Effector CD4-positive, alpha-beta T cell (primary cell): ENCODE measurements around the gene DCAF12L1. TPM values are rescaled to one million over a fixed set of nuclear protein-coding genes. Genes with fewer than 3 reads are reported as not detected.

Experiments
- DNase-seq: peaks from one replicate; pipeline ENCODE4 v3.0.0-alpha.2; 2020
- total RNA-seq: gene quantifications from one replicate; lab custom pipeline; 2026; lab: John Stamatoyannopoulos, UW

The DCAF12L1 gene
- total RNA-seq, result not detected

DNA sequence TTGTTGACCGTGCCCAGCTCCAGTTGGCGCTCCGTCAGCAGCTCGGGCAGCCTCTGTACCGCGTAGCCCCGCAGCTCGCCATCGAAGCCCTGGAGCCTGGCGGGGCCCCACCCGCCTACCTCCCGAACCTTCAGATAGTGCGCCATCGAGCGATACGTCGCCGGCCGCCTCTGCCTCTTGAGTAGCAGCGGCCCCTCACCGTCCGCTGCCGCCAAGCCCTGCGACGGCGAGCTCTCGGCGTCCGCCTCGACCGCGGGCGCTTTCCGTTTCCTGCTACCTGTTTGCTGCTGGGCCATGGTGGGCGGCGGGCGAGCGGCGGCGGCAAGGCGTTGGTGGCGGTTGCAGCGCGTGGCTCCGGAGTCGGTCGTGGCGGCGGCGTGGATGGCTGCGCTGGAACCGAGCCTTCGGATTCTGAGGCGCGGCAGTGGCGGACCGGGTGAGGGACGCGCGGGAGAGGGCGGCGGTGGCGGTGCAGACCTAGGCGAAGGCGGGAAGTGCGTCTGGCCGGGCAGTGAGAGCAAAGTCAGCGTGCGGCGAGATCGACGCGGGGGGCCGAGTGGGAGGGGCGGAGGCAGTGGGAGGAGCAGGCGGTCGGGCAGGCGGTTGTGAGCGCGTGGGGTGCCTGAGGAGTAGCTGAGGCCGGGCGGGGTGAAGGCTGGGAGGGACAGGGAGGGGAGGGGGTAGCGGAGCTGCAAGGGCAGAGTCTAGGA lies at the start of gene DCAF12L1:
TSS of gene DCAF12L1 (minus strand) at position 502 of the 710 bp plus-strand sequence. CDS start at position 296, 206 bp downstream.
- no peak for DNase-seq

DNA sequence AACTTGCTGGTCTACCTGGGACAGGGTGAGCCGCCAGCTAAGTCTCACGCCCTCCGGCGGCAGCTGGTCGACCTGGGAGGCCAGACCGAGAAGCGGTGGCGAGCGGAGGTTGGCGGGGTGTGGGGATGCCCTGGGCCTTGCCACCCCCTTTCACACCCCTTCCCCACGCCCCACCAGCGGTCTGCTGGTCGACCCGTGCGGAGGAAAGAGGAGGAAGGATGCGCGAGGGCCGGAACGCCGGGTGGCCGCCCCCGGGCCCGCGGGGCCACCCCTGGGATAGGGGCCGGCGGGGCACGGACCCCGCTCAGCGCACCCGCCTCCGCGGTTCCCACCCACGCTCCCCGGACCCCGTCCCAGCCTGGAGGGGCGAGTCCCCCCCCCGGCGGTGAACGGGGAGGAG lies 28.3 kb upstream of the DCAF12L1 start:
- DNase-seq, result no peak

DNA sequence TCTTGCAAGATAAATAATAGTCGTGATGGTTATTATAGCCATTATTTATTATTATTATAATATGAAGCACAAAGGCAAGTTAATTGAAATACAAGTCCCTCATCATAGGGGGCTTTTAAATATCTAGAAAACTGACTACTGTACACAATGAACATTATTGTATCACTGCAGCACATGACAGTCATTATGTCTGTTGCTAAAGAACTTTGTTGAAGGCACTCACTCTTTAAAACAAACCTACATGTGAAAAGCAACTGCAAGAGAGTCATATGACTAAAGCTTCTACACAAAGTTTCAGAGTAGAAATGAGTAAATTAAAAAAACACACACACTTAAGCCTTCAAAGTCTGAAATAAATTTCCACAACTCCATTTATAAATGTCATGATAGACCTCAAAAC lies 23.3 kb upstream of the DCAF12L1 start:
- DNase-seq, result no peak

DNA sequence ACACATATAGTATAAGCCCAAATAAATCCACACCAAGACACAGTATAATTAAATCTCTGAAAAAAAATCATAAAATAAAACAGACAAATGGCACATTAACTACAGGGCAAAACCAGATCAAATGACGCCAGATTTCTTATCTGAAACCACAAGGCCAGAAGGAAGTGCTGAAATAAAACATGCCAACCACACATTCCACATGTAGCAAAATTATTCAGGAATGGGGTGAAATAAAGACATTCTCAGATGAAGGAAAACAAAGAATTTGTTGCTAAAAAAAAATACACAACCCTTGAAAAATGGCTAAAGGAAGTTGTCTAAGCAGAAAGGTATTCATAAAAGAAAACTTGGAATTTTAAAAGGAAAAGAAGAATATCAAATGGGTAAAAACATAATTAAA lies 4.5 kb upstream of the DCAF12L1 start:
- DNase-seq, result no peak

DNA sequence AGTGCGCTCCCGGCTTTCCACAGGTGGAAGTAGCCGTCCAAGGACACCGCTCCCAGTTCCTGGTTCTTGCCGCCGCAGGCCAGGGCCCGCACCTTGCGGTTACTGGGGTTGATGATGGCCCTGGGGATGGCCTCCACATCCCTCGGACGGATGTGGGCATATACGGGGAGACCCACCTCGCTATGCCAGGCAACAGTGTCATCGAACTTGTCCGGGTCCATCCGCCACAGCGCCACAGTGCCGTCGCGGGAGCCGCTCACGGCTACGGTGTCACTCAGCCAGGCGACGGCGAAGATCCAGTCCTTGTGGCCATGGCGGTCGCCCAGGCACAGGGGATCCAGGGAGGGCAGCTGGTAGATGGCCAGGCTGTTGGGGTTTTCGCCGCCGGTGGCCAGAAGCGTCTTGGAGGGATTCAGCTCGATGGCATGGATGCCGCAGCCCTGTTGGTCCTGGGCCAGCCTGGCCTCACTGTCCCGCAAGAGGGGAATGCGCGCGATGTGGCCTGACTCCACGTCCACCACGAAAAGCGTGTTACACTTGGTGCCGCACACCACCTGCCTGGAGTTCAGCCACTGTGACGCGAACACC lies 795 bp downstream of the DCAF12L1 start:
- no peak for DNase-seq

DNA sequence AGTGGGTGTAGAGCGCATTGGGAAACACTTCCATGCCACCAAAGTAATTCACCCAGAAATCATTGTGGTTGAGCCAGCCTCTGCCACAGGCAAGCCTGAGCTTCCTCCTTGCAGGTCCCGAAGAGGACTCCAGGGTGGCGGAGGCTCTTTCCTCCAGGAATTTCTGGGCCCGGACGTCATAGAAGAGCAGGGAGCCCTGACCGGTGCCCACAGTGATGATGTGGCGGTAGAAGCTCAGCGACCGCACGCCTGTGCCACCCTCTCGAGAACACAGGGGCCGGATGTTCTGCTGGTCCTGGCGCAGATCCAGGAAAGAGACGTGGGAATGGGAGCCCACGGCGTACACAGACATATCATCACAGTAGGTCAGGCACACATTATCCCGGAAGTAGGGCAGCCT lies 1.3 kb downstream of the DCAF12L1 start:
- no peak for DNase-seq

DNA sequence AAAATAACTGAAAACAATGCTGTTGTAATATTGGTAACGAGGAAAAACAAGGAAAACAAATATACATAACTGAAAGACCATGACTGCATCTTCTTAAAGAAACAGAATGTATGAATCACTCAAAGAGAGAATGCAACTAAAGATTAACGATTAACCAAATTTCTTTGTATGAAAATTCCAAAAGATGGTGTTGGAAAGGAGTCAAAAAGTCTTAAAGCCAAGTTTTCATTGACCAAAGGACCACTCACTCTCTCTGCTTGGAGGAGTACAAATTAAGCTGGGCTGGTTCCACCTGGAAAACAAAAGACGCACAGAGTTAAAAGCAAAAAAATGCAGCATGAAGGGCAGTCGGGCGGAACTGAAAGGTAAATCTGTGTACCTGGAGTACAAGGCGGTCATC lies 1.8 kb downstream of the DCAF12L1 start:
- no peak for DNase-seq

DNA sequence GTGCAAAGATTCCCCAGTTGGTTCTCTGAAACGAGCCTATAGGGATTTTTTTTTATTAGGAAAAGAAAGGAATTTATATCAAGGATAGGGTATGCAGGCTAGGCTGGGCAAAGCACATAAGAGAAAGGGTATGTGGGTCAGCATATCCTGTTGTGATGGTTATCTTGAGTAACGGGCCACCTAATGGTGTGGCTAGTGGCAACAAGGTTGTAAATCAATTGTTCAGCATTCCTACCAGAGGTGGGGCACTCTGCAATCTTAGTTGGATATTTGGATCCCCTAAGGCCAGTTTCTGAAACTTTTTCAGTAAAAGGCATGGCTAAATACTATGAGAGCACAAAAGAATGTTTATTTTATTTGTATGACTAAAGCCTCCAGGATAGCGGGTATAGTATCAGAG lies 42.7 kb downstream of the DCAF12L1 start:
- DNase-seq, result no peak
